ENCODE measurements around the gene SLC25A22.

DNA sequence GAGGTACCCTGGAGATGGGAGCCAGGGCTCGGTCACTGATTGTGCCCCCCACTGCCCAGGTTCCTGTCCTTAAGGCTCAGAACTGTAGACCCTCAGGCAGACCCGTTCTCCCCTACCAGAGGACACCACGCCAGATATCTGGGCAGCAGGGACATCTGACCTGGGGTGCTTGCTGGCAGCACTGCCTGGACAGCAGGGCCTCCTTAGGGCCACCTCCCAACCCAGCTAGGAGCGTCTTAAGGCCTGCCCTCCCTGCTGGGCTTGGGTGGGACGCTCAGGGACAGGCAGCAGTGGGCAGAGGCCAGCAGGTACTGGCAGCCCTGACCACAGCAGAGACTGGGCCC lies 41.2 kb upstream of the SLC25A22 start:
- TF ChIP-seq CTCF (IDR thresholded peaks at IDR 0.05): no peak
- no peak for TF ChIP-seq POLR2A (IDR thresholded peaks at IDR 0.05)
- TF ChIP-seq EP300 (IDR thresholded peaks at IDR 0.05): no peak
